GM12878 (cell line): Measurements from ENCODE around the gene DSC2. TPM values are rescaled to one million over a fixed set of nuclear protein-coding genes. Genes with fewer than 3 reads are reported as not detected.
"Not testable (repeated sequence)": the region's sequence is repeated elsewhere in the genome, so short reads cannot be mapped to it uniquely, and the experiment has no call there.

Experiments
- ATAC-seq: fragments of 200-7000 bp; cut with Tn5 transposase; 3 replicates; pipeline ENCODE4 v1.9.1; 2020; ENCODE audit warnings: mild to moderate bottlenecking, moderate library complexity
- BruUV-seq: library from RNA; stranded (reverse); fragments of 400-500 nt; replicated peaks from 2 replicates; lab custom pipeline; 2021; lab: Mats Ljungman, UMichigan
- CTCF ChIA-PET: fragments of 300-600 bp; sonication (Branson Sonifier 250); formaldehyde crosslinking; extraction: SDS; loops from one replicate; lab custom pipeline; 2021; ENCODE audit warnings: inconsistent platforms; lab: Yijun Ruan, JAX
- POLR2A ChIA-PET: fragments of 350-600 bp; formaldehyde crosslinking; extraction: SDS; loops from one replicate; lab custom pipeline; 2021; ENCODE audit warnings: inconsistent platforms; lab: Charles Lee
- RAD21 ChIA-PET: fragments of 300-600 bp; sonication (Branson Sonifier 250); formaldehyde crosslinking; loops from one replicate; lab custom pipeline; 2023; ENCODE audit warnings: antibody characterized with exemption; ENCODE audit not compliant: unreplicated experiment; lab: Charles Lee
- SMC1A ChIA-PET: fragments of 300-600 bp; sonication (Branson Sonifier 250); formaldehyde crosslinking; loops from one replicate; lab custom pipeline; 2023; ENCODE audit not compliant: unreplicated experiment, uncharacterized antibody; lab: Charles Lee
- DNase-seq: peaks from one replicate; pipeline ENCODE4 v3.0.0-alpha.2; 2011; ENCODE audit warnings: low read depth, low spot score
- FAIRE-seq: peaks from 3 replicates; lab custom pipeline; 2011; peaks lifted over from hg19 to GRCh38; lab: Jason Lieb, UNC
- H2AFZ ChIP-seq: 2 replicates; pipeline ENCODE4 v1.6.0; 2011; ENCODE audit warnings: low read depth, low read length, control low read depth; ENCODE audit not compliant: control insufficient read depth
- H3K27ac ChIP-seq: 2 replicates; pipeline ENCODE4 v1.5.1; 2011; ENCODE audit warnings: control low read depth; ENCODE audit not compliant: control insufficient read depth, insufficient read depth
- H3K27me3 ChIP-seq, 2 experiments: replicated peaks in 1 of 2; 2 replicates each; pipeline versions ENCODE4 v1.6.0 to v1.6.1; 2011; ENCODE audit warnings: low read length in 1 of 2; ENCODE audit not compliant: control insufficient read depth in 2 of 2, insufficient read depth in 2 of 2
- H3K36me3 ChIP-seq, 2 experiments: 2 replicates each; pipeline ENCODE4 v1.5.1; 2011; ENCODE audit warnings: low read length in 1 of 2; ENCODE audit not compliant: control insufficient read depth in 2 of 2, insufficient read depth in 2 of 2
- H3K4me1 ChIP-seq: 2 replicates; pipeline ENCODE4 v1.6.1; 2011; ENCODE audit warnings: mild to moderate bottlenecking, low read length, moderate library complexity, mixed read lengths; ENCODE audit not compliant: control insufficient read depth, insufficient read depth
- H3K4me2 ChIP-seq: 2 replicates; pipeline ENCODE4 v1.6.0; 2011; ENCODE audit warnings: control low read depth; ENCODE audit not compliant: control insufficient read depth, insufficient read depth
- H3K4me3 ChIP-seq: fragments of 200-600 bp; sonication (generic); 2 replicates; pipeline ENCODE4 v1.5.1; 2016
- H3K79me2 ChIP-seq: 2 replicates; pipeline ENCODE4 v1.6.0; 2011; ENCODE audit warnings: low read length; ENCODE audit not compliant: control insufficient read depth, insufficient read depth
- H3K9ac ChIP-seq: 2 replicates; pipeline ENCODE4 v1.8.0; 2011; ENCODE audit warnings: low read length, control low read depth, mixed read lengths; ENCODE audit not compliant: control insufficient read depth, insufficient read depth
- H3K9me3 ChIP-seq: replicated peaks from 3 replicates; pipeline ENCODE4 v1.5.1; 2011; ENCODE audit warnings: mild to moderate bottlenecking, low read length; ENCODE audit not compliant: control insufficient read depth, insufficient read depth
- H4K20me1 ChIP-seq: 2 replicates; pipeline ENCODE4 v1.6.0; 2011; ENCODE audit not compliant: control insufficient read depth, insufficient read depth
- GATAD2B ChIP-seq: fragments of 450-650 bp; conservative IDR thresholded peaks from 2 replicates; pipeline ENCODE4 v1.6.1; 2017; ENCODE audit warnings: low read depth, mild to moderate bottlenecking, moderate library complexity
- RAD21 ChIP-seq: IDR thresholded peaks from 2 replicates; pipeline ENCODE4 v1.6.1; 2011; ENCODE audit warnings: mild to moderate bottlenecking, low read depth, low read length, moderate library complexity; ENCODE audit not compliant: insufficient read depth
- USF1 ChIP-seq: IDR thresholded peaks from 2 replicates; pipeline ENCODE4 v1.6.1; 2011; ENCODE audit warnings: borderline replicate concordance, low read depth, mild to moderate bottlenecking, moderate library complexity, mixed read lengths, low read length; ENCODE audit not compliant: insufficient read depth; ENCODE audit errors: extremely low read length
- WGBS: methylation state at CpG from one replicate; pipeline ENCODE4 v1.1.6; 2016; ENCODE audit warnings: low lambda C conversion rate; ENCODE audit not compliant: insufficient replicate concordance, insufficient coverage; ENCODE audit errors: missing lambda C conversion rate; 5-methylcytosine and 5-hydroxymethylcytosine counted together
- in situ Hi-C: fragments of 300-500 bp; cut with MboI; formaldehyde crosslinking; loops from 9 replicates; pipeline ENCODE4 v1.14.3; 2018; ENCODE audit warnings: mixed read lengths
- intact Hi-C: fragments of 100-400 bp; cut with micrococcal nuclease; formaldehyde crosslinking; loops from one replicate; pipeline ENCODE4 v1.14.2; 2022; ENCODE audit not compliant: unreplicated experiment
- polyA plus RNA-seq, 11 experiments: library from polyadenylated mRNA; depleted of rRNA in 4 of 11; unstranded in 6 of 11; stranded (reverse) in 5 of 11; fragments of >200 nt; fragmentation: Nextera tagmentation in 4 of 11; fragmentation: Illumina TruSeq in 1 of 11; extraction: Ambion mirVana in 4 of 11; extraction: Trizol in 1 of 11; gene quantifications; 1 replicate in 1 of 11; 2 replicates in 10 of 11; pipeline versions ENCODE4 v1.2.1 to v1.2.3, GENCODE V29; 2011 to 2016; ENCODE audit warnings: inconsistent platforms in 2 of 11, missing spikeins in 2 of 11, low read depth in 1 of 11
- total RNA-seq, 4 experiments: library from RNA; depleted of rRNA in 3 of 4; stranded (reverse); fragments of >200 nt in 3 of 4; fragmentation: Illumina TruSeq in 1 of 4; extraction: Trizol in 1 of 4; gene quantifications; 2 replicates each; pipeline versions ENCODE4 v1.2.1 to v1.2.3, GENCODE V29; 2013 to 2021

The DSC2 gene
- total and polyA plus RNA-seq, 10 of the 15 experiments (the other 5 are each of a cell fraction or from before 2014, with no cell fraction given), result 1.2 to 4.9 (median 3.0) TPM; not detected in 1

GRCh38 chr18:31123125-31123524, 20.9 kb upstream of the DSC2 start:
- CTCF ChIA-PET, result interaction anchor here (0.7 kb wide), 1 partner anchor 19 kb away, joined by 3 read pairs; no protein-coding TSS in a partner anchor
- H3K9ac ChIP-seq, intact Hi-C loops, H3K27ac ChIP-seq, H3K79me2 ChIP-seq, H3K27me3 ChIP-seq, RAD21 ChIA-PET, ATAC-seq, BruUV-seq, DNase-seq, H3K4me3 ChIP-seq, H3K9me3 ChIP-seq, H4K20me1 ChIP-seq, H3K4me1 ChIP-seq, H3K4me2 ChIP-seq, SMC1A ChIA-PET, POLR2A ChIA-PET, in situ Hi-C loops, FAIRE-seq, H2AFZ ChIP-seq, H3K36me3 ChIP-seq: not testable (repeated sequence)
- 0% methylated on average over 2 of the region's 2 CpGs for WGBS

GRCh38 chr18:31120594-31120993, 18.4 kb upstream of the DSC2 start:
- Histone ChIP-seq H3K27me3 (no peaks in the 10 kb centered on the region), H3K79me2 (no peaks in the 10 kb centered on the region), H3K36me3 (no peaks in the 10 kb centered on the region), H4K20me1 (no peaks in the 10 kb centered on the region), H2AFZ (no peak overlapping the region), H3K27ac (no peak overlapping the region), H3K4me3 (no peak overlapping the region), H3K9me3 (no peaks in the 10 kb centered on the region), H3K4me2 (no peak overlapping the region), H3K4me1 (no peaks in the 10 kb centered on the region), H3K9ac (no peak overlapping the region)
- ChIA-PET POLR2A (no interaction called here), CTCF (interaction anchor here (0.6 kb wide), 1 partner anchor 987 kb away, joined by 3 read pairs; no protein-coding TSS in a partner anchor), RAD21 (no interaction called here), SMC1A (interaction anchor here (1.0 kb wide), 1 partner anchor 23 kb away, joined by 4 read pairs; no protein-coding TSS in a partner anchor)
- peak; percentile 37; the same call in 2 of the 3 replicates for ATAC-seq
- in situ Hi-C loops (no loop called here), intact Hi-C loops (no loop called here)
- WGBS, result 7% methylated on average over 2 of the region's 2 CpGs
- no peak for DNase-seq
- TF ChIP-seq GATAD2B (no peak), USF1 (no peak), RAD21 (no peak)
- no TSS peak for BruUV-seq
- no peak for FAIRE-seq
